Airway epithelial cell (primary cell): ENCODE measurements around the gene PSMG3. TPM values are rescaled to one million over a fixed set of nuclear protein-coding genes. Genes with fewer than 3 reads are reported as not detected.

Source experiments
- total RNA-seq: library from RNA; depleted of rRNA; stranded (reverse); fragments of >200 nt; gene quantifications from 2 replicates; pipeline ENCODE4 v1.2.3, GENCODE V29; 2015

The PSMG3 gene
- total RNA-seq: 59.9 and 61.9 TPM in 2 replicates

GRCh38 chr7:1569833-1570632 lies at the start of gene PSMG3:
PSMG3 (minus strand) TSS chr7:1570032; CDS start chr7:1569339, 693 bp downstream.

GRCh38 chr7:1555813-1556543 lies 13.9 kb downstream of the PSMG3 start, which contains the start of gene TMEM184A:
TMEM184A (minus strand) TSS chr7:1556205; CDS start chr7:1555484, 721 bp downstream.

Other genes with a start within 250 kb of the PSMG3 start
- gene MICALL2, start 110.6 kb downstream of the PSMG3 start, total RNA-seq: 20.7 and 31.0 TPM in 2 replicates
- 80.8 and 85.8 TPM in 2 replicates for gene INTS1, start 65.6 kb downstream of the PSMG3 start, total RNA-seq
- 17.4 and 19.3 TPM in 2 replicates for gene MAFK, start 39.3 kb downstream of the PSMG3 start, total RNA-seq
- gene TMEM184A, start 13.8 kb downstream of the PSMG3 start, total RNA-seq: 23.9 and 24.3 TPM in 2 replicates
- gene ELFN1, start 100.2 kb upstream of the PSMG3 start, total RNA-seq: 0.07 and 0.14 TPM in 2 replicates